Retinal pigment epithelial cell (primary cell): Measurements from ENCODE around the gene ZNF654.

ENCODE experiments used
- DNase-seq: peaks from one replicate; pipeline ENCODE4 v3.0.0-alpha.2; 2010; ENCODE audit warnings: low read depth
- H3K4me3 ChIP-seq: 2 replicates; pipeline ENCODE4 v1.5.1; 2011; ENCODE audit warnings: mild to moderate bottlenecking, low read length, control low read depth, moderate library complexity
- TF ChIP-seq, protein P1 (sequence below): conservative IDR thresholded peaks from 2 replicates; pipeline ENCODE4 v1.5.1; 2011; ENCODE audit warnings: low read depth, low read length, control low read depth, inconsistent platforms

Gene ZNF654

GRCh38 chr3:88133711-88134263 lies 74.7 kb downstream of the ZNF654 start:
- no peak for DNase-seq
- TF ChIP-seq, protein P1, sequence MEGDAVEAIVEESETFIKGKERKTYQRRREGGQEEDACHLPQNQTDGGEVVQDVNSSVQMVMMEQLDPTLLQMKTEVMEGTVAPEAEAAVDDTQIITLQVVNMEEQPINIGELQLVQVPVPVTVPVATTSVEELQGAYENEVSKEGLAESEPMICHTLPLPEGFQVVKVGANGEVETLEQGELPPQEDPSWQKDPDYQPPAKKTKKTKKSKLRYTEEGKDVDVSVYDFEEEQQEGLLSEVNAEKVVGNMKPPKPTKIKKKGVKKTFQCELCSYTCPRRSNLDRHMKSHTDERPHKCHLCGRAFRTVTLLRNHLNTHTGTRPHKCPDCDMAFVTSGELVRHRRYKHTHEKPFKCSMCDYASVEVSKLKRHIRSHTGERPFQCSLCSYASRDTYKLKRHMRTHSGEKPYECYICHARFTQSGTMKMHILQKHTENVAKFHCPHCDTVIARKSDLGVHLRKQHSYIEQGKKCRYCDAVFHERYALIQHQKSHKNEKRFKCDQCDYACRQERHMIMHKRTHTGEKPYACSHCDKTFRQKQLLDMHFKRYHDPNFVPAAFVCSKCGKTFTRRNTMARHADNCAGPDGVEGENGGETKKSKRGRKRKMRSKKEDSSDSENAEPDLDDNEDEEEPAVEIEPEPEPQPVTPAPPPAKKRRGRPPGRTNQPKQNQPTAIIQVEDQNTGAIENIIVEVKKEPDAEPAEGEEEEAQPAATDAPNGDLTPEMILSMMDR = no peak
- H3K4me3 ChIP-seq = no peak overlapping the region

GRCh38 chr3:88137836-88138235 lies 78.8 kb downstream of the ZNF654 start:
- TF ChIP-seq, protein P1 = no peak

GRCh38 chr3:88141458-88142083 lies 82.5 kb downstream of the ZNF654 start:
- H3K4me3 ChIP-seq = no peak overlapping the region
- TF ChIP-seq, protein P1 = no peak
- peak; percentile 64 for DNase-seq

More at GRCh38 chr3:88137836-88138235, 78.8 kb downstream of the ZNF654 start:
- DNase-seq = no peak
- H3K4me3 ChIP-seq = no peak overlapping the region

- no peak for DNase-seq
- TF ChIP-seq, protein P1 = no peak
- H3K4me3 ChIP-seq = no peak overlapping the region
Measured at GRCh38 chr3:88142094-88142624, 83.1 kb downstream of the ZNF654 start.

- DNase-seq = no peak
- H3K4me3 ChIP-seq = no peak overlapping the region
- TF ChIP-seq, protein P1 = no peak
Measured at GRCh38 chr3:88147261-88147660, 88.2 kb downstream of the ZNF654 start.

DNA sequence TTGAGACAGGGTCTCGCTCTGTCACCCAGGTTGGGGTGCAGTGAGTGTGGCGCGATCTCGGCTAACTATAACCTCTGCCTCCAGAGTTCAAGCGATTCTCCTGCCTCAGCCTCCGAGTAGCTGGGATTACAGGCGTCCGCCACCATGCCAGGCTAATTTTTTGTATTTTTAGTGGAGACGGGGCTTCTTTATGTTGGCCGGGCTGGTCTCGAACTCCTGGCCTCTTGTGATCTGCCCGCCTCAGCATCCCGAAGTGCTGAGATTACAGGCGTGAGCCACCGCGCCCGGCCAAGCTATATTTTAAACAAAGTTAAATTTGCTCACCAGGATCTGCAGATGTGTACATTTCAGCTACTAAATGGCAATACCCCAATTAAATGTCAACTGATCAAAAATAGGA lies 89.6 kb downstream of the ZNF654 start:
- DNase-seq = no peak
- TF ChIP-seq, protein P1 = no peak
- peak overlapping the region; percentile 96 for H3K4me3 ChIP-seq

DNA sequence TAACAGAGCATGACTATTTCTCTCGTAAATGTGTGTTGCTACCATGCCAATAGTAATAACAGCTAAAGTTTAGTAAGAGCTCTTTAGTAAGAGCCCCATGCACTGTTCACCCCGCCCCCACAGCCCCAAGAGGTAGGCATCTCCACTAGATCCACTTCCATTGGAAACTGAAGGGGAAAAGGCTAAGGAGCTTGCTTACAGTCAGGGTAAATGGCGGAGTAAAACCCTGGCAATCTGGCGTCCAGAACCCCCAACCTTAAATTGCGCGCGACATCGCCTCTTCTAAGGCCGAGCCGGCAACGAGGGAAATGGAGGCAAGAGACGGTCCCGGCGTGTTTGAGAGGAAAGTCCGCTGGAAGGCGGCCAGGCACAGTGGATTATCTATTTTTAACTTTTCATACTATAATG lies 90.0 kb downstream of the ZNF654 start:
- H3K4me3 ChIP-seq = peak overlapping the region; percentile 96
- DNase-seq = no peak
- TF ChIP-seq, protein P1 = no peak
